ENCODE data around the gene ARHGAP29.
"Not testable (repeated sequence)": the region's sequence is repeated elsewhere in the genome, so short reads cannot be mapped to it uniquely, and the experiment has no call there.

The ARHGAP29 gene

GRCh38 chr1:94153133-94153532 lies 84.3 kb downstream of the ARHGAP29 start:
- H3K27ac ChIP-seq, result no peak overlapping the region
- TF ChIP-seq CTCF (conservative IDR thresholded peaks at IDR 0.05), result no peak

- H3K27ac ChIP-seq, result not testable (repeated sequence)
These were observed 88.2 kb downstream of the ARHGAP29 start for GRCh38 chr1:94149166-94149565.

- TF ChIP-seq CTCF (conservative IDR thresholded peaks at IDR 0.05), result no peak
- no peak overlapping the region for H3K27ac ChIP-seq
These were observed 91.1 kb downstream of the ARHGAP29 start for GRCh38 chr1:94146273-94146672.

GRCh38 chr1:94144836-94145235 lies 92.5 kb downstream of the ARHGAP29 start:
- no peak for TF ChIP-seq CTCF (conservative IDR thresholded peaks at IDR 0.05)
- no peak overlapping the region for H3K27ac ChIP-seq

GRCh38 chr1:94143809-94144176 lies 93.6 kb downstream of the ARHGAP29 start:
- no peak overlapping the region for H3K27ac ChIP-seq
- TF ChIP-seq CTCF (conservative IDR thresholded peaks at IDR 0.05), result no peak

GRCh38 chr1:94143173-94143808 lies 94.1 kb downstream of the ARHGAP29 start:
- no peak for TF ChIP-seq CTCF (conservative IDR thresholded peaks at IDR 0.05)
- H3K27ac ChIP-seq, result no peak overlapping the region

- H3K27ac ChIP-seq, result no peak overlapping the region
- no peak for TF ChIP-seq CTCF (conservative IDR thresholded peaks at IDR 0.05)
These were observed 94.8 kb downstream of the ARHGAP29 start for GRCh38 chr1:94142583-94142982.

- H3K27ac ChIP-seq, result no peak overlapping the region
- no peak for TF ChIP-seq CTCF (conservative IDR thresholded peaks at IDR 0.05)
These were observed 95.4 kb downstream of the ARHGAP29 start for GRCh38 chr1:94142022-94142421.

Measured in VCaP (cell line).